Measurements from ENCODE around the gene PLXNC1.

- no peak for TF ChIP-seq GATA2 (IDR thresholded peaks at IDR 0.05; ENCODE audit: low read depth, low read length)
- TF ChIP-seq GATA3 (IDR thresholded peaks at IDR 0.05; ENCODE audit: low read depth, low read length): no peak
Observed at GRCh38 chr12:94163850-94164249, 15.5 kb downstream of the PLXNC1 start.
